Activated CD8-positive, alpha-beta memory T cell treated with anti-CD3 and anti-CD28 coated beads, Interleukin-2, amount 50 U/mL, for 4 hours (primary cell): Measurements from ENCODE around the gene ADAM10.
"Not testable (repeated sequence)": the region's sequence is repeated elsewhere in the genome, so short reads cannot be mapped to it uniquely, and the experiment has no call there.

Source experiments
- DNase-seq: peaks from one replicate; pipeline ENCODE4 v3.0.0-alpha.2; 2020

The ADAM10 gene

GRCh38 chr15:58603927-58604326, 145.6 kb downstream of the ADAM10 start:
- DNase-seq: not testable (repeated sequence)

- DNase-seq: no peak
These were observed 146.7 kb downstream of the ADAM10 start for GRCh38 chr15:58602823-58603222.

- DNase-seq: no peak
These were observed 150.7 kb downstream of the ADAM10 start for GRCh38 chr15:58598829-58599210.

GRCh38 chr15:58597943-58598828, 151.3 kb downstream of the ADAM10 start:
- DNase-seq: no peak

- DNase-seq: no peak
These were observed 153.8 kb downstream of the ADAM10 start for GRCh38 chr15:58595516-58596263.

- no peak for DNase-seq
These were observed 154.6 kb downstream of the ADAM10 start for GRCh38 chr15:58594898-58595297.

- DNase-seq: no peak
These were observed 155.6 kb downstream of the ADAM10 start for GRCh38 chr15:58593870-58594269.

GRCh38 chr15:58590926-58591325, 158.6 kb downstream of the ADAM10 start:
- no peak for DNase-seq

GRCh38 chr15:58590236-58590635, 159.3 kb downstream of the ADAM10 start:
- DNase-seq: no peak

GRCh38 chr15:58589047-58589446, 160.5 kb downstream of the ADAM10 start:
- DNase-seq: no peak

- no peak for DNase-seq
These were observed 161.4 kb downstream of the ADAM10 start for GRCh38 chr15:58588096-58588495.

- DNase-seq: no peak
These were observed 162.0 kb downstream of the ADAM10 start for GRCh38 chr15:58587486-58587885.

GRCh38 chr15:58585693-58586443, 163.6 kb downstream of the ADAM10 start:
- no peak for DNase-seq

GRCh38 chr15:58584789-58585461, 164.6 kb downstream of the ADAM10 start:
- DNase-seq: no peak

- no peak for DNase-seq
These were observed 166.2 kb downstream of the ADAM10 start for GRCh38 chr15:58583171-58583908.

- DNase-seq: no peak
These were observed 167.3 kb downstream of the ADAM10 start for GRCh38 chr15:58582160-58582559.

- no peak for DNase-seq
These were observed 172.8 kb downstream of the ADAM10 start for GRCh38 chr15:58576657-58577056.

- no peak for DNase-seq
These were observed 174.3 kb downstream of the ADAM10 start for GRCh38 chr15:58575045-58575786.

- no peak for DNase-seq
These were observed 174.9 kb downstream of the ADAM10 start for GRCh38 chr15:58574631-58575030.

- DNase-seq: no peak
These were observed 176.2 kb downstream of the ADAM10 start for GRCh38 chr15:58573270-58573669.

- no peak for DNase-seq
These were observed 177.0 kb downstream of the ADAM10 start for GRCh38 chr15:58572521-58572920.
